ENCODE measurements around the gene CD177. TPM values are rescaled to one million over a fixed set of nuclear protein-coding genes. Genes with fewer than 3 reads are reported as not detected.
"Not testable (repeated sequence)": the region's sequence is repeated elsewhere in the genome, so short reads cannot be mapped to it uniquely, and the experiment has no call there.

Gene CD177
- total RNA-seq, 6 donors from 2014 or later: 5.8 to 38.8 (median 9.6) TPM

GRCh38 chr19:43329989-43330388 is 23.5 kb upstream of the CD177 start:
- no peak for TF ChIP-seq POLR2A (IDR thresholded peaks at IDR 0.05)
- no peak for TF ChIP-seq EP300 (IDR thresholded peaks at IDR 0.05)
- no peak for TF ChIP-seq CTCF (IDR thresholded peaks at IDR 0.05)
- TF ChIP-seq POLR2AphosphoS5 (IDR thresholded peaks at IDR 0.05): no peak
- DNase-seq (no peak), ATAC-seq (ENCODE audit: low FRiP score in 2 of 2) (no peak)
- H3K4me1 ChIP-seq: no peaks in the 10 kb centered on the region
- no peak overlapping the region for H3K27ac ChIP-seq
- no peaks in the 10 kb centered on the region for H3K36me3 ChIP-seq
- no peak overlapping the region for H3K4me3 ChIP-seq
- H3K27me3 ChIP-seq: no peaks in the 10 kb centered on the region
- 89 to 92% methylated on average over 2 of the region's 2 CpGs for WGBS, 2 donors
- no peaks in the 10 kb centered on the region for H3K9me3 ChIP-seq

- Histone ChIP-seq H3K27ac (peak overlapping the region in 1 of 4 donors; percentile 52), H3K27me3 (no peaks in the 10 kb centered on the region), H3K9me3 (no peaks in the 10 kb centered on the region), H3K36me3 (no peaks in the 10 kb centered on the region), H3K4me3 (no peak overlapping the region), H3K4me1 (no peaks in the 10 kb centered on the region)
- TF ChIP-seq POLR2AphosphoS5 (IDR thresholded peaks at IDR 0.05) (no peak), POLR2A (IDR thresholded peaks at IDR 0.05) (no peak), EP300 (IDR thresholded peaks at IDR 0.05) (no peak), CTCF (IDR thresholded peaks at IDR 0.05) (no peak)
- DNase-seq: no peak
- 72 to 79% methylated on average over 11 of the region's 11 CpGs for WGBS, 2 donors
- peak in 1 of 2 donors; percentile 51 for ATAC-seq (ENCODE audit: low FRiP score in 2 of 2)
Measured at GRCh38 chr19:43330726-43331434, 22.6 kb upstream of the CD177 start.

GRCh38 chr19:43331435-43332010 is 22.0 kb upstream of the CD177 start:
- peak overlapping the region in 1 of 4 donors; percentile 52 for H3K27ac ChIP-seq

GRCh38 chr19:43332058-43332922 is 21.2 kb upstream of the CD177 start:
- whole genome bisulfite sequencing, 2 donors: 74 to 78% methylated on average over 9 to 10 of the region's 10 CpGs
- TF ChIP-seq POLR2AphosphoS5 (IDR thresholded peaks at IDR 0.05) (no peak), CTCF (IDR thresholded peaks at IDR 0.05) (no peak), EP300 (IDR thresholded peaks at IDR 0.05) (no peak), POLR2A (IDR thresholded peaks at IDR 0.05) (no peak)

More at GRCh38 chr19:43331435-43332010, 22.0 kb upstream of the CD177 start:
- no peaks in the 10 kb centered on the region for H3K9me3 ChIP-seq
- no peak overlapping the region for H3K4me3 ChIP-seq
- TF ChIP-seq POLR2A (IDR thresholded peaks at IDR 0.05): no peak
- no peak for DNase-seq
- H3K4me1 ChIP-seq: no peaks in the 10 kb centered on the region
- H3K36me3 ChIP-seq: no peaks in the 10 kb centered on the region
- no peak for ATAC-seq (ENCODE audit: low FRiP score in 2 of 2)
- 86 to 88% methylated on average over 4 of the region's 4 CpGs for WGBS, 2 donors
- no peaks in the 10 kb centered on the region for H3K27me3 ChIP-seq

GRCh38 chr19:43336508-43336907 is 17.0 kb upstream of the CD177 start:
- H3K27me3 ChIP-seq; H3K36me3 ChIP-seq; DNase-seq; H3K4me3 ChIP-seq; ATAC-seq (ENCODE audit: low FRiP score in 2 of 2); H3K27ac ChIP-seq; H3K9me3 ChIP-seq; H3K4me1 ChIP-seq: not testable (repeated sequence)
- 88 to 99% methylated on average over 2 of the region's 2 CpGs for WGBS, 2 donors

More at GRCh38 chr19:43332058-43332922, 21.2 kb upstream of the CD177 start:
- DNase-seq (no peak), ATAC-seq (ENCODE audit: low FRiP score in 2 of 2) (no peak)
- no peak overlapping the region for H3K27ac ChIP-seq
- no peaks in the 10 kb centered on the region for H3K9me3 ChIP-seq
- no peaks in the 10 kb centered on the region for H3K27me3 ChIP-seq
- no peaks in the 10 kb centered on the region for H3K36me3 ChIP-seq
- H3K4me3 ChIP-seq: no peak overlapping the region
- no peaks in the 10 kb centered on the region for H3K4me1 ChIP-seq
